Kidney (tissue), 14 donors: ENCODE measurements around the gene BRD9. TPM values are rescaled to one million over a fixed set of nuclear protein-coding genes. Genes with fewer than 3 reads are reported as not detected.
A peak's percentile ranks its signal among the peaks of the same experiment; 100 is the strongest.

Source experiments
- DNase-seq, 5 donors: peaks; one replicate each; pipeline ENCODE4 v3.0.0-alpha.2; 2013 to 2020
- FAIRE-seq: peaks from 2 replicates; lab custom pipeline; 2012; peaks lifted over from hg19 to GRCh38; lab: Jason Lieb, UNC
- H3K27ac ChIP-seq, 2 donors: one replicate each; pipeline ENCODE4 v1.7.0; 2013; ENCODE audit warnings: low read depth in 2 of 2, low read length in 2 of 2, inconsistent platforms in 1 of 2
- H3K27me3 ChIP-seq: one replicate; pipeline ENCODE4 v1.7.1; 2013; ENCODE audit warnings: low read length, inconsistent platforms; ENCODE audit not compliant: control insufficient read depth, insufficient read depth
- H3K36me3 ChIP-seq, 3 donors: one replicate each; pipeline versions ENCODE4 v1.7.0 to v1.7.1; 2013; ENCODE audit warnings: low read length in 3 of 3, control low read depth in 1 of 3, inconsistent platforms in 1 of 3; ENCODE audit not compliant: insufficient read depth in 3 of 3, control insufficient read depth in 2 of 3
- H3K4me1 ChIP-seq, 3 donors: one replicate each; pipeline versions ENCODE4 v1.7.0 to v1.7.1; 2013; ENCODE audit warnings: low read length in 3 of 3, inconsistent platforms in 1 of 3, low read depth in 1 of 3; ENCODE audit not compliant: control insufficient read depth in 2 of 3, insufficient read depth in 2 of 3
- H3K4me3 ChIP-seq, 3 donors: one replicate each; pipeline versions ENCODE4 v1.7.0 to v1.8.1; 2013; ENCODE audit warnings: low read length in 3 of 3, control low read depth in 1 of 3, inconsistent platforms in 1 of 3
- H3K9ac ChIP-seq, 3 donors: one replicate each; pipeline versions ENCODE4 v1.7.0 to v1.7.1; 2013; ENCODE audit warnings: low read length in 3 of 3, control low read depth in 1 of 3, inconsistent platforms in 1 of 3
- H3K9me3 ChIP-seq, 3 donors: one replicate each; pipeline versions ENCODE4 v1.7.0 to v1.7.1; 2013; ENCODE audit warnings: low read length in 3 of 3, control low read depth in 1 of 3, inconsistent platforms in 1 of 3; ENCODE audit not compliant: control insufficient read depth in 2 of 3, insufficient read depth in 1 of 3
- CTCF ChIP-seq: IDR thresholded peaks from 3 replicates; pipeline ENCODE4 v1.5.1; 2012; ENCODE audit warnings: mild to moderate bottlenecking, moderate library complexity, borderline replicate concordance; ENCODE audit not compliant: insufficient read depth; ENCODE audit errors: extremely low read depth
- intact Hi-C: fragments of 100-400 bp; cut with DNase I; formaldehyde crosslinking; loops from one replicate; pipeline ENCODE4 v1.11.1; 2022
- polyA plus RNA-seq: library from polyadenylated mRNA; stranded (reverse); fragments of 350-450 nt; fragmentation: Illumina TruSeq; extraction: RNeasy Lipid Tissue Mini Kit (QIAGEN cat#74804); gene quantifications from one replicate; pipeline ENCODE4 v1.2.3, GENCODE V29; 2014; ENCODE audit warnings: low read depth, low replicate concordance; ENCODE audit not compliant: insufficient read depth
- total RNA-seq: library from RNA; stranded (reverse); fragmentation: NEBNext Ultra II Directional; extraction: Animal tissue kit (Norgen Biotek cat#: 25700); gene quantifications from one replicate; pipeline ENCODE4 v1.2.1, GENCODE V29; 2021
- donor health status: control.
- donor health status: control.
- donor health status: control.
- donor health status: control.
- donor health status: control.
- donor health status: DM: yes; HTN: yes; CAD: no.
- donor health status: Normal renal cell carcinoma (clear cell type).

Gene BRD9
- total and polyA plus RNA-seq, 2 donors from 2014 or later = 17.5 to 38.0 TPM

DNA sequence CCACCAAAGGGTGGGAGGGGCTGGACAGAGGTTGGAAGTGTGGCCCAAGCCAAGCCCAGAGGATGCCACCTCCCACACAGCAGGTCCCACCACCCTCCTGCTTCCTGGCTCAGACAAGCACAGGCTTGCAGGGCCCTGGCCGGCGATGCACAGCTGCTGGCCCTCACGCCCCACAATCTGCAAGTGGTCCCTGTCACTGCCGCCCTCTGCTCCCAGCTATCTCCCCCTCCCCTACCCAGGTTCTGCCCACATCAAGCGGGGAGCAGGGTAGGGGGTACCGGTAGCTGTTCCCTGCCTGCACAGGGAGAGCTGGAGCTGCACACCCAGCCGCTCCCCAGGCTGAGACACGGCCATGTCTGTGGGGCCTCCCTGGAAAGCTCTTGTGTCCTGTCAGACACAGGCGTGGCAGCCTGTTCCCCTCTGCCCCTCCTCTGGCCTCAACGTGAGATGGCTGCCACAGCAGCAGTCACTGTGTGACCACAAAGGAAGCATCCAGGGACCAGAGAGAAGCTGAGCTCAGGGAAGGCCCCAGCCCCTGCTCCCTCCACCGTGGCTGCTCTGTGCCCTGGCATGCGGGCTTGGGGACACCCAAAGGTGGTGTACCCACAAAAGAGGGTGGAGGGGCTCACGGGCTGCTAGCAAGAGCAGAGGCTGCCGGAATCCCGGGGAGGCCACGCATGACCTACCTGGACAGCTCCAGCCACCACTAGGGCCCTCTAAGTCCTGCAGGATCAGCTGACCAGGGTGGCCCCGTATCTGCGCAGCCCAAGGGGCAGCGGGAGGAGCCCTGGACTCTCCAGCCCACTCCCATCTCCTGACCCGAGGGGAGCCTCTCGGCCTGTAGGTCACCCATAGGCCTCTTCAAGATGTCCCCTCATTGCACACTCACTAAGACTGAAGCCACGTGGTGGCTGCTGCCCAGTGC lies 30.9 kb downstream of the BRD9 start:
- peaks cover 0 to 5% (median 4%) of the 10 kb centered on the region in 3 donors for H3K4me1 ChIP-seq
- H3K9ac ChIP-seq = no peak overlapping the region
- DNase-seq = no peak
- H3K9me3 ChIP-seq = no peaks in the 10 kb centered on the region
- H3K4me3 ChIP-seq = no peak overlapping the region
- intact Hi-C loops = no loop called here
- H3K36me3 ChIP-seq = peaks cover 0 to 20% (median 8%) of the 10 kb centered on the region in 3 donors
- TF ChIP-seq CTCF = no peak
- H3K27me3 ChIP-seq = no peaks in the 10 kb centered on the region
- FAIRE-seq = no peak
- no peak overlapping the region for H3K27ac ChIP-seq

DNA sequence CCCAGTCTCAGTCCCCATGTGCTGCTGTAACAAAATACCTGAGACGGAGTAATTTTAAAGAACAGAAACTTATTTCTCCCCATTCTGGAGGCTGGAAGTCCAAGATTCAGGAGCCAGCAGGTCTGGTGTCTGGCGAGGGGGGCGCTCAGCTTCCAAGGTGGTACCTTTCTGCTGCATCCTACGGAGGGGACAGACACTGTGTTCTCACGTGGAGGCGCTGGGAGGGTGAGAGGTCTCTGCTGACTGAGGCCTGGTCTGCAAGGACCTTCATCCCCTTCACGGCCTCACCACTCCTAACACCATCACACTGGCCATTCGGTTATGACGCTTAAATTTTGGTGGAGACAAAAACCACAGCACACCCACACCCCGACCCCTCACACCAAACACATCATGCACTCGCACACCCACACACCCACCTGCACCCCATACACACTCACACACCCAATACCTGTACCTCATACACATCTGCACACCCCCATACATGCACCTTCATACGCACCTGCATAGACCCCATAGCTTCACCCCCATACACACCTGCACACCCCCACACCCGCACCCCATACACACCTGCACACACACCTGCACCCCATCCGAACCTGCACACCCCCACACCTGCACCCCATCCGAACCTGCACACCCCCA lies 32.0 kb downstream of the BRD9 start:
- FAIRE-seq = no peak

GRCh38 chr5:859798-860296 lies 32.8 kb downstream of the BRD9 start:
- peak in 1 of 5 donors; percentile 63 for DNase-seq
- peaks cover 0 to 14% (median 7%) of the 10 kb centered on the region in 3 donors for H3K36me3 ChIP-seq

More for the DNA sequence above, 32.0 kb downstream of the BRD9 start:
- no peaks in the 10 kb centered on the region for H3K9me3 ChIP-seq
- no peak for TF ChIP-seq CTCF
- H3K4me1 ChIP-seq = peaks cover 0 to 3% (median 0%) of the 10 kb centered on the region in 3 donors
- H3K4me3 ChIP-seq = no peak overlapping the region
- no peak overlapping the region for H3K9ac ChIP-seq
- peaks cover 0 to 17% (median 8%) of the 10 kb centered on the region in 3 donors for H3K36me3 ChIP-seq
- no peak for DNase-seq
- no peaks in the 10 kb centered on the region for H3K27me3 ChIP-seq
- no peak overlapping the region for H3K27ac ChIP-seq
- intact Hi-C loops = no loop called here

More at GRCh38 chr5:859798-860296, 32.8 kb downstream of the BRD9 start:
- Histone ChIP-seq H3K9me3 (no peaks in the 10 kb centered on the region), H3K27ac (no peak overlapping the region), H3K27me3 (no peaks in the 10 kb centered on the region), H3K4me3 (no peak overlapping the region), H3K4me1 (peaks cover 0 to 2% (median 0%) of the 10 kb centered on the region in 3 donors), H3K9ac (no peak overlapping the region)
- intact Hi-C loops = no loop called here
- TF ChIP-seq CTCF = no peak
- FAIRE-seq = no peak
